HG03558 (cell line): ENCODE data around the gene SDS.
A peak's percentile ranks its signal among the peaks of the same experiment; 100 is the strongest.
"Not testable (repeated sequence)": the region's sequence is repeated elsewhere in the genome, so short reads cannot be mapped to it uniquely, and the experiment has no call there.

Source experiments
- ATAC-seq: cut with Tn5 transposase; IDR thresholded peaks from one replicate; pipeline ENCODE4 v1.9.1; 2021; ENCODE audit warnings: moderate number of reproducible peaks; ENCODE audit not compliant: unreplicated experiment; ENCODE audit errors: extremely low read depth

SDS gene

DNA sequence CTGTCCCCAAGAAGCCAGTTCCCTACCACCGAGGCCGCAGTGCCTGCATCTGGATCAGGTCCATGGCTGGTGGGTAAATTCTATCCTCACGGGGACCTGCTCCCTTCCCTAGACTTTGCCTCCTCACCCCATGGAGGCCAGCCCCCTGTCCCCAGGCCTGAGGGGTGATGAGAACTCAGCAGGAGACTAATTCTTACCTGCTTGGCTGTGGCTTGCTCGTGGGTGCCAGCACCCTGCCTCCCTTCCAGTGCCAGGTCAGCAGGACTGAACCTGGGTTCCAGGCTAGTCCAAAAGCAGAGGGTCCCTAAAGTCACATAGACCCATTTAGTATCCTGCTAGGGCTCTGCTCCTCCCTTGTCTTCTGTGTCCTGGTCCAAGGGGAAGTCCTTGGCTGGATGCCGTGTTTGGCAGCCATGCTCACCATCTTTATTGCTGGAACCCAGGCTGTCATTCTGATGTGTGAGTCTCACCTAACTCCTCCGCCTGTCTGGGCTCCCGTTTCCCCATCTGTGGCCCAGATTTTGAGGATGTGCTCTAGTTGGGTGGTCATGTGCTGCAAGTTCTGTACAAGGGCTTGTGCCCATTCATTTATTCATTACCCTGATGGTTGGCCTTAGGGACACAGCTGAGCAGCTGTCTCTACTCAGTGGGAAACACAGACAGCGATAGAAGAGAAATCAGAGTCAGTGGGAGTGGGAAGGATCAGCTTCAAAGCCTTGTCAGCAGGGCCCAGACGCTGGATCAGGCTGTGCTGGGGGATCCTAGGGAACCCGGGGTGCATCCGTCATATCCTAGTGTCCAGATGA is 44.4 kb downstream of the SDS start:
- ATAC-seq = no peak

DNA sequence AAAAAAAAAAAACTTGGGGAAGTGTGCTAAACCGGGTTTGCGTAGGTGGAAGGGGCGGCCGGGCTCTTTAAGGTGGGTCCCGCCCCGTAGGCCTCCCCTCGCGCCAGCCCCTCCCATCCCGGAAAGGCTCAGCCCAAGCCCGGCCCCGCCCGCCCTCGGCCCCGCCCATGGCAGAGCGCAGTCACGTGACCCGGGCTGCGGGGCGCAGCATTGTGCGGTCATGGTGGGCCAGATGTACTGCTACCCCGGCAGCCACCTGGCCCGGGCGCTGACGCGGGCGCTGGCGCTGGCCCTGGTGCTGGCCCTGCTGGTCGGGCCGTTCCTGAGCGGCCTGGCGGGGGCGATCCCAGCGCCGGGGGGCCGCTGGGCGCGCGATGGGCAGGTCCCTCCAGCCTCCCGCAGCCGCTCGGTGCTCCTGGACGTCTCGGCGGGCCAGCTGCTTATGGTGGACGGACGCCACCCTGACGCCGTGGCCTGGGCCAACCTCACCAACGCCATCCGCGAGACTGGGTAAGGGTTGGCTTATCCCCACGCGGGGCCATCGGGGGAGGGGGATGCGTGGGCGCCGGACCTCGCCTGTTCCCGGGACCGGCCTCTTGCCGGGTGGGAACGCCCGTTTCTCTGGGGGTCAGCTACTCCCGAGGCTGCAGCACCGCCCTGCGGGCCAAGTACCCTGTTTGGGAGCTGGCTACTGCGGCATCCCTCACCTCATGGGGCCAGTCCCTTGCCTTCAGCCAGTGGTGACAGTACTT is 45.1 kb downstream of the SDS start, which contains the start of gene PLBD2:
Gene PLBD2, plus strand, starts transcription at position 207 of the 752 bp plus-strand sequence. Its CDS starts 14 bp downstream, at position 221.
- ATAC-seq = peak; percentile 73

- not testable (repeated sequence) for ATAC-seq
These were observed 49.5 kb downstream of the SDS start for GRCh38 chr12:113354192-113354591.

- ATAC-seq = no peak
These were observed 52.6 kb downstream of the SDS start for GRCh38 chr12:113351089-113351488.

DNA sequence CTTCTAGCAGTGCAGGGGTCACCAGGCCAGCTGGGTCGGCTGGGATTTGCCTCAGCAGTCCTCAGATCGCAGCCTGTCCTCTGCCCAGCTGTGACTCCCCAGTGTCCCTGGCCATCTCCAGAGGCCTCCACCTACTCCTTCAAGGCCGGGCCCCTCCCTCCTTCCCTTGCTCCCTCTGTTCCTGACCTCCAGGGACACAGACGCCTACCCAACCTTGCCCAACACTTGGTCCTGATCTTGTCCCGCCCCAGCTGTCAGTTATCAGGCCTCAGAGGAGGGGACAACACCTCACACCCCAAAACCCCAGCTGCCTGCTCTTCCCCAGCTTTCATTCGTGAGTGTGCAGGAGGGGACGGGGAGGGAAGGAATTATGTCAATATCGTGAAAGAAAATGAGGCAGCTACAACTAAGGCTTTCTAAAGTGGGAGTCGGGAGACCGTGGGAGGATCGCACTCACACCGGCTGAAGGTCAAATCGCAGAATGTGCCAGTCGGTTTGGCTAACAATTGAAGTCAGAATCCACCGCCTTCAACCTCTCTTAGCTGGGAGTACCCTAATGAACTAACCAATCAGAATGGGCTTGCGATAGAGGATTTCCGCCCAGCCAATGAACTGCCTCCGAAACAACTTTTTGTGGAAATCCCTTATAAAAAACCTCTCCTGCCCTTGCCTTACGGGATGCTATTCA is 54.7 kb downstream of the SDS start:
- ATAC-seq = no peak

DNA sequence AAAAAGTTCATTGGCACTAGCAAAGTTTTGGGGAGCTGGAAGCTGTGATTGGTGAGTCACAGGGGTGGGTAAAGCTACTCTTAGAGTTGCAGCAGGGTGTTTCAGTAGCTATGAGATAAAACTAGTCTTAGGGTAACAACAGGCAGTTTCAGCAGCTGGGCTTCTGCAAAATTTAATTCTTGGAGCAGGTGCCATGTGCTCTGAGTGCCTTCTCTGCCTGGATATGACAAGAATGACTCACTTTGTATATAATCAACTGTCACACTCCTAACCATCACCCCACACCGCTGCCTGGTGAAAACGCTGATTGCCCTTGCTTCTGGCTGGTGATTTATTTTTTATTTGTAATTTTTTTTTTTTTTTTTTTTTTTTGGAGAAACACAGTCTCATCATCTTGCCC is 55.8 kb downstream of the SDS start:
- ATAC-seq = no peak

- no peak for ATAC-seq
These were observed 56.6 kb downstream of the SDS start for GRCh38 chr12:113347107-113347506.

GRCh38 chr12:113346353-113346752 is 57.3 kb downstream of the SDS start:
- no peak for ATAC-seq

DNA sequence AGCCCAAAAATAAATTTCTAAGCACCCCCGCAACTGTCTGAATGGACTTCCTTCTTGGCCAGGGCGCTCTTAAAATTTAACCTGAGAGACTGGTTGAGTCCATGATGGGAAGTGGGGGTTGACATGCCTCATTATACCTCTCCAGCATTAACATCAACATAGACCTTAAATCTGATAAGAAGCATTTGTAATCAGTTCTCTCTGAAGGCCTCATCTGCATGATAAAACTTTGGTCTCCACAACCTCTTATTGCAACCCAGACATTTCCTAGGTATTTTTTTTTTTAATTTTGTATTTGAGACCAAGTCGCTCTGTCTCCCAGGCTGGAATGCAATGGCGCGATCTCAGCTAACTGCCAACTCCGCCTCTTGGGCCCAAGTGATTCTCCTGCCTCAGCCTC is 58.4 kb downstream of the SDS start:
- ATAC-seq = no peak
